GM12878 (cell line): ENCODE results near the gene PMM2. TPM values are rescaled to one million over a fixed set of nuclear protein-coding genes. Genes with fewer than 3 reads are reported as not detected.

ENCODE experiments used
- ATAC-seq: fragments of 200-7000 bp; cut with Tn5 transposase; 3 replicates; pipeline ENCODE4 v1.9.1; 2020; ENCODE audit warnings: mild to moderate bottlenecking, moderate library complexity
- BruUV-seq: library from RNA; stranded (reverse); fragments of 400-500 nt; replicated peaks from 2 replicates; lab custom pipeline; 2021; lab: Mats Ljungman, UMichigan
- CTCF ChIA-PET: fragments of 300-600 bp; sonication (Branson Sonifier 250); formaldehyde crosslinking; extraction: SDS; loops from one replicate; lab custom pipeline; 2021; ENCODE audit warnings: inconsistent platforms; lab: Yijun Ruan, JAX
- POLR2A ChIA-PET: fragments of 350-600 bp; formaldehyde crosslinking; extraction: SDS; loops from one replicate; lab custom pipeline; 2021; ENCODE audit warnings: inconsistent platforms; lab: Charles Lee
- RAD21 ChIA-PET: fragments of 300-600 bp; sonication (Branson Sonifier 250); formaldehyde crosslinking; loops from one replicate; lab custom pipeline; 2023; ENCODE audit warnings: antibody characterized with exemption; ENCODE audit not compliant: unreplicated experiment; lab: Charles Lee
- SMC1A ChIA-PET: fragments of 300-600 bp; sonication (Branson Sonifier 250); formaldehyde crosslinking; loops from one replicate; lab custom pipeline; 2023; ENCODE audit not compliant: unreplicated experiment, uncharacterized antibody; lab: Charles Lee
- DNase-seq: peaks from one replicate; pipeline ENCODE4 v3.0.0-alpha.2; 2011; ENCODE audit warnings: low read depth, low spot score
- FAIRE-seq: peaks from 3 replicates; lab custom pipeline; 2011; peaks lifted over from hg19 to GRCh38; lab: Jason Lieb, UNC
- H2AFZ ChIP-seq: 2 replicates; pipeline ENCODE4 v1.6.0; 2011; ENCODE audit warnings: low read depth, low read length, control low read depth; ENCODE audit not compliant: control insufficient read depth
- H3K27ac ChIP-seq: 2 replicates; pipeline ENCODE4 v1.5.1; 2011; ENCODE audit warnings: control low read depth; ENCODE audit not compliant: control insufficient read depth, insufficient read depth
- H3K27me3 ChIP-seq, 2 experiments: replicated peaks in 1 of 2; 2 replicates each; pipeline versions ENCODE4 v1.6.0 to v1.6.1; 2011; ENCODE audit warnings: low read length in 1 of 2; ENCODE audit not compliant: control insufficient read depth in 2 of 2, insufficient read depth in 2 of 2
- H3K36me3 ChIP-seq, 2 experiments: 2 replicates each; pipeline ENCODE4 v1.5.1; 2011; ENCODE audit warnings: low read length in 1 of 2; ENCODE audit not compliant: control insufficient read depth in 2 of 2, insufficient read depth in 2 of 2
- H3K4me1 ChIP-seq: 2 replicates; pipeline ENCODE4 v1.6.1; 2011; ENCODE audit warnings: mild to moderate bottlenecking, low read length, moderate library complexity, mixed read lengths; ENCODE audit not compliant: control insufficient read depth, insufficient read depth
- H3K4me2 ChIP-seq: 2 replicates; pipeline ENCODE4 v1.6.0; 2011; ENCODE audit warnings: control low read depth; ENCODE audit not compliant: control insufficient read depth, insufficient read depth
- H3K4me3 ChIP-seq: fragments of 200-600 bp; sonication (generic); 2 replicates; pipeline ENCODE4 v1.5.1; 2016
- H3K79me2 ChIP-seq: 2 replicates; pipeline ENCODE4 v1.6.0; 2011; ENCODE audit warnings: low read length; ENCODE audit not compliant: control insufficient read depth, insufficient read depth
- H3K9ac ChIP-seq: 2 replicates; pipeline ENCODE4 v1.8.0; 2011; ENCODE audit warnings: low read length, control low read depth, mixed read lengths; ENCODE audit not compliant: control insufficient read depth, insufficient read depth
- H3K9me3 ChIP-seq: replicated peaks from 3 replicates; pipeline ENCODE4 v1.5.1; 2011; ENCODE audit warnings: mild to moderate bottlenecking, low read length; ENCODE audit not compliant: control insufficient read depth, insufficient read depth
- H4K20me1 ChIP-seq: 2 replicates; pipeline ENCODE4 v1.6.0; 2011; ENCODE audit not compliant: control insufficient read depth, insufficient read depth
- BCL3 ChIP-seq: IDR thresholded peaks from 2 replicates; pipeline ENCODE4 v1.6.1; 2011; ENCODE audit warnings: borderline replicate concordance, low read depth, mild to moderate bottlenecking, moderate library complexity, low read length; ENCODE audit not compliant: insufficient read depth, poor library complexity, severe bottlenecking
- CTCF ChIP-seq, 3 experiments: IDR thresholded peaks in 2 of 3; conservative IDR thresholded peaks in 1 of 3; 2 replicates each; pipeline ENCODE4 v1.5.1; 2011; ENCODE audit warnings: low read depth in 3 of 3, low read length in 3 of 3, mild to moderate bottlenecking in 3 of 3, control low read depth in 2 of 3, moderate library complexity in 2 of 3, inconsistent platforms in 1 of 3, mixed read lengths in 1 of 3; ENCODE audit not compliant: control insufficient read depth in 2 of 3, insufficient read depth in 1 of 3; ENCODE audit errors: extremely low read depth in 1 of 3
- CUX1 ChIP-seq: IDR thresholded peaks from 2 replicates; pipeline ENCODE4 v1.6.1; 2012; ENCODE audit warnings: improper control_type of control experiment, low read depth, low read length; ENCODE audit not compliant: insufficient replicate concordance
- EED ChIP-seq: sonication (generic); IDR thresholded peaks from 2 replicates; pipeline ENCODE4 v1.6.1; 2016; ENCODE audit warnings: antibody characterized with exemption, low read depth
- FOS ChIP-seq: IDR thresholded peaks from 3 replicates; pipeline ENCODE4 v1.6.1; 2011; ENCODE audit warnings: borderline replicate concordance; ENCODE audit not compliant: insufficient read length; ENCODE audit errors: extremely low read depth
- IKZF2 ChIP-seq, 2 experiments: fragments of 450-650 bp; IDR thresholded peaks; 2 replicates each; pipeline ENCODE4 v1.6.1; 2017; ENCODE audit warnings: mild to moderate bottlenecking in 2 of 2, moderate library complexity in 2 of 2
- KLF5 ChIP-seq: fragments of 450-650 bp; IDR thresholded peaks from 2 replicates; pipeline ENCODE4 v1.6.1; 2014; ENCODE audit warnings: mild to moderate bottlenecking; ENCODE audit not compliant: partially characterized antibody
- MTA2 ChIP-seq: fragments of 450-650 bp; IDR thresholded peaks from 2 replicates; pipeline ENCODE4 v1.6.1; 2016; ENCODE audit warnings: low read depth, mild to moderate bottlenecking, moderate library complexity
- MXI1 ChIP-seq: fragments of 150-350 bp; IDR thresholded peaks from 2 replicates; pipeline ENCODE4 v1.6.1; 2011; ENCODE audit warnings: low read depth, mild to moderate bottlenecking, inconsistent platforms, low read length, improper control_type of control experiment
- PBX3 ChIP-seq: IDR thresholded peaks from 2 replicates; pipeline ENCODE4 v1.6.1; 2011; ENCODE audit warnings: mild to moderate bottlenecking, low read depth, low read length, moderate library complexity; ENCODE audit not compliant: insufficient replicate concordance
- RAD21 ChIP-seq: IDR thresholded peaks from 2 replicates; pipeline ENCODE4 v1.6.1; 2011; ENCODE audit warnings: mild to moderate bottlenecking, low read depth, low read length, moderate library complexity; ENCODE audit not compliant: insufficient read depth
- RAD51 ChIP-seq: fragments of 450-650 bp; IDR thresholded peaks from 2 replicates; pipeline ENCODE4 v1.6.1; 2016; ENCODE audit warnings: moderate library complexity, mild to moderate bottlenecking, inconsistent platforms
- SIX5 ChIP-seq: IDR thresholded peaks from 2 replicates; pipeline ENCODE4 v1.6.1; 2011; ENCODE audit warnings: mild to moderate bottlenecking, low read depth, low read length, moderate library complexity; ENCODE audit not compliant: severe bottlenecking
- SP1 ChIP-seq: IDR thresholded peaks from one replicate; pipeline ENCODE4 v1.6.1; 2011; ENCODE audit warnings: low read depth, low read length
- SREBF2 ChIP-seq: IDR thresholded peaks from 2 replicates; pipeline ENCODE4 v1.6.1; 2012; ENCODE audit warnings: mild to moderate bottlenecking, low read length
- ZNF24 ChIP-seq: fragments of 450-650 bp; IDR thresholded peaks from 2 replicates; pipeline ENCODE4 v1.6.1; 2017; ENCODE audit warnings: antibody characterized with exemption, mild to moderate bottlenecking
- WGBS: methylation state at CpG from one replicate; pipeline ENCODE4 v1.1.6; 2016; ENCODE audit warnings: low lambda C conversion rate; ENCODE audit not compliant: insufficient replicate concordance, insufficient coverage; ENCODE audit errors: missing lambda C conversion rate; 5-methylcytosine and 5-hydroxymethylcytosine counted together
- in situ Hi-C: fragments of 300-500 bp; cut with MboI; formaldehyde crosslinking; loops from 9 replicates; pipeline ENCODE4 v1.14.3; 2018; ENCODE audit warnings: mixed read lengths
- intact Hi-C: fragments of 100-400 bp; cut with micrococcal nuclease; formaldehyde crosslinking; loops from one replicate; pipeline ENCODE4 v1.14.2; 2022; ENCODE audit not compliant: unreplicated experiment
- polyA plus RNA-seq, 11 experiments: library from polyadenylated mRNA; depleted of rRNA in 4 of 11; unstranded in 6 of 11; stranded (reverse) in 5 of 11; fragments of >200 nt; fragmentation: Nextera tagmentation in 4 of 11; fragmentation: Illumina TruSeq in 1 of 11; extraction: Ambion mirVana in 4 of 11; extraction: Trizol in 1 of 11; gene quantifications; 1 replicate in 1 of 11; 2 replicates in 10 of 11; pipeline versions ENCODE4 v1.2.1 to v1.2.3, GENCODE V29; 2011 to 2016; ENCODE audit warnings: inconsistent platforms in 2 of 11, missing spikeins in 2 of 11, low read depth in 1 of 11
- total RNA-seq, 4 experiments: library from RNA; depleted of rRNA in 3 of 4; stranded (reverse); fragments of >200 nt in 3 of 4; fragmentation: Illumina TruSeq in 1 of 4; extraction: Trizol in 1 of 4; gene quantifications; 2 replicates each; pipeline versions ENCODE4 v1.2.1 to v1.2.3, GENCODE V29; 2013 to 2021

PMM2 gene
- total and polyA plus RNA-seq, 10 of the 15 experiments (the other 5 are each of a cell fraction or from before 2014, with no cell fraction given) = 22.6 to 69.4 (median 52.3) TPM

- Histone ChIP-seq H3K4me3 (no peak overlapping the region), H3K9me3 (no peaks in the 10 kb centered on the region), H3K27me3 (no peaks in the 10 kb centered on the region), H3K27ac (no peak overlapping the region), H3K79me2 (no peaks in the 10 kb centered on the region), H3K36me3 (no peaks in the 10 kb centered on the region), H3K4me1 (no peaks in the 10 kb centered on the region), H3K9ac (no peak overlapping the region), H2AFZ (no peak overlapping the region), H3K4me2 (no peak overlapping the region), H4K20me1 (no peaks in the 10 kb centered on the region)
- WGBS = 69% methylated on average over 6 of the region's 6 CpGs
- no peak for DNase-seq
- no peak for ATAC-seq
- ChIA-PET CTCF (no interaction called here), RAD21 (no interaction called here), POLR2A (no interaction called here), SMC1A (no interaction called here)
- in situ Hi-C loops (no loop called here), intact Hi-C loops (no loop called here)
- no TSS peak for BruUV-seq
- FAIRE-seq = no peak
- no peak for TF ChIP-seq PBX3
- TF ChIP-seq SREBF2 = no peak
- TF ChIP-seq CUX1 = no peak
- no peak for TF ChIP-seq SIX5
- TF ChIP-seq ZNF24 = no peak
- TF ChIP-seq KLF5 = no peak
- no peak for TF ChIP-seq RAD51
- no peak for TF ChIP-seq SP1
- TF ChIP-seq MXI1 = no peak
- no peak for TF ChIP-seq CTCF (IDR thresholded peaks at IDR 0.05 in 2 of 3, conservative IDR thresholded peaks at IDR 0.05 in 1 of 3; ENCODE audit: control insufficient read depth in 2 of 3, extremely low read depth in 1 of 3, insufficient read depth in 1 of 3, low read depth in 3 of 3, low read length in 3 of 3)
- TF ChIP-seq BCL3 = no peak
- no peak for TF ChIP-seq MTA2
- no peak for TF ChIP-seq FOS
- TF ChIP-seq IKZF2 (IDR thresholded peaks at IDR 0.05) = no peak
- no peak for TF ChIP-seq EED
- no peak for TF ChIP-seq RAD21
Observed at GRCh38 chr16:8761078-8761477, 36.6 kb upstream of the PMM2 start.
